Measurements from ENCODE around the gene USH2A.

Gene USH2A

GRCh38 chr1:215679231-215679630, 744.0 kb downstream of the USH2A start:
- no peak overlapping the region for H3K4me3 ChIP-seq (ENCODE audit: low read length)
- TF ChIP-seq ZNF274 (IDR thresholded peaks at IDR 0.05; ENCODE audit: low read depth, low read length) = no peak

DNA sequence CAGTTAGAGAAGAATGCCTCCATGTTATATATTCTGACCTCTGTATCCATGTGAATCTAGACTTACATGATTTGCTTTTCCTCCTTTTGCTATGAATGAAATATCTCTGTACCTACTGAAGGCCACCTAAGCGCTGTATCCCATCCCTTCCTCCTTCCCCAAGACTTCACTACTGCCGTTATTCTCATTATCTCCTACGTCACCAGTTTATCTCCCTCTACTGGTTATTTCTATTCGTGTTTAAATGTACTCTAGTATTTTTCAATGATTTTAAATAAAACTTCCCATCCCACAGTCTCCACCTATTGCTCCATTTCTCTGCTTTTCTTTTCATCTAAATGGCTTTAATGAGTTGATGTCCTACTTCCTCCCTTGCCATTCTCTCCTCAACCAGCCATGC, 746.1 kb downstream of the USH2A start:
- no peak for TF ChIP-seq ZNF274 (IDR thresholded peaks at IDR 0.05; ENCODE audit: low read depth, low read length)
- H3K4me3 ChIP-seq (ENCODE audit: low read length) = no peak overlapping the region

DNA sequence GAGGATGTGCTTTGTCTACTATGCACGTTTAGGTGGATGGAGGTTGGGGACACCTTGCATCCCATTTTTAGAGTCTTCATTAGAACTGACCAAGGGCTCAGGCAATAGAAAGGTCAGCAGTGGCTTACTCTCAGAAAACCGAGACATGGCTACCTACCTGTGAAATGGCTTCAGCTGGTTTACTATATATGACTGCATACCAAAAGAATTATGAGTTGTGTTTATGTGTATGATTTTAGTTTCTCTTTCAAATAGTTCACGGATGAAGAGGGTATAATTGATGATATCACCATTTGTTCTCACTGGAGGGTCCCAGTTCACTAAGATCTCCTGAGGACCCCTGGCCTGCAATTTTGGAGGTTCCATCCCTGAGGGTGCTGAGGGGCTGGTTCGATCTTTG, 749.3 kb downstream of the USH2A start:
- no peak for TF ChIP-seq ZNF274 (IDR thresholded peaks at IDR 0.05; ENCODE audit: low read depth, low read length)
- no peak overlapping the region for H3K4me3 ChIP-seq (ENCODE audit: low read length)

GRCh38 chr1:215672482-215672881, 750.8 kb downstream of the USH2A start:
- no peak overlapping the region for H3K4me3 ChIP-seq (ENCODE audit: low read length)
- no peak for TF ChIP-seq ZNF274 (IDR thresholded peaks at IDR 0.05; ENCODE audit: low read depth, low read length)

GRCh38 chr1:215669806-215670491, 753.3 kb downstream of the USH2A start:
- no peak for TF ChIP-seq ZNF274 (IDR thresholded peaks at IDR 0.05; ENCODE audit: low read depth, low read length)
- H3K4me3 ChIP-seq (ENCODE audit: low read length) = no peak overlapping the region

DNA sequence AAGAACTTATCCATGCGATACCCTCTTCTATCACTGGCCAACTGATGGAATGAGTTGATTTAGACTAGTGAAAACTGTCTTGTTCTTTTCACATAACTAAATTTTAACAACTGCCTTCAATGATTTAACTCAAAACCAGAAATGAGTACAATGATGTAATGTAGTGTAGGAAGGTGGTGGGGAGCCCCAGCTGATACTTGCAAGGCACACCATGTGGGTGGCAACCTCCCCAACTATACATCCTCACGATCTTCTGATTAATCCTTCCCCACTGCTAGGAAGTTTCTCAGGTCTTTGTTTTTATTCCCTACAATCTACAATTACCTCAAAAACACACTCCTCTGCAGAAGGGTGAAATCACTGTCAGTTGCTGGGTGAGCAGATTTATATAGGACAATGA, 755.5 kb downstream of the USH2A start:
- no peak overlapping the region for H3K4me3 ChIP-seq (ENCODE audit: low read length)
- TF ChIP-seq ZNF274 (IDR thresholded peaks at IDR 0.05; ENCODE audit: low read depth, low read length) = no peak

- H3K4me3 ChIP-seq (ENCODE audit: low read length) = no peak overlapping the region
- no peak for TF ChIP-seq ZNF274 (IDR thresholded peaks at IDR 0.05; ENCODE audit: low read depth, low read length)
These were observed 758.0 kb downstream of the USH2A start for GRCh38 chr1:215665215-215665614.

- TF ChIP-seq ZNF274 (IDR thresholded peaks at IDR 0.05; ENCODE audit: low read depth, low read length) = no peak
- H3K4me3 ChIP-seq (ENCODE audit: low read length) = no peak overlapping the region
These were observed 762.2 kb downstream of the USH2A start for GRCh38 chr1:215661033-215661432.

DNA sequence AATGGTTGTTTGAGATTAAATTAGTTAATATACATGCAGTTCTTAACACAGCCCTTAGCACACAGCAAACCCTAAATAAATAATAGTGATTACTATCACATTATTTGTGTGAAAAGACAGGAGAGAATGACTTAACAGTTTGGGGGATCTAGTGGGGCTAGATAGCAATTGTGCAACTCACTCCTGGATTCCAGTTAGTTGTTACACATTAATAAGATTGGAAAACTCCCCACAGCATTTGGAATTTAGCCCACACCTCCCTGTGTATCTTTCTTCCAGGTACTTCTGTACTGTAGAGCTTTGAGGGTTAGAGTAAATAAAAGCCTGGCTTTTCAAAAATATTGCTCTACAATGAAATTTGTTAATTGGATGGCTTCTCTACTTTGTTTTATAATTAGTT, 763.0 kb downstream of the USH2A start:
- no peak for TF ChIP-seq ZNF274 (IDR thresholded peaks at IDR 0.05; ENCODE audit: low read depth, low read length)
- H3K4me3 ChIP-seq (ENCODE audit: low read length) = no peak overlapping the region

DNA sequence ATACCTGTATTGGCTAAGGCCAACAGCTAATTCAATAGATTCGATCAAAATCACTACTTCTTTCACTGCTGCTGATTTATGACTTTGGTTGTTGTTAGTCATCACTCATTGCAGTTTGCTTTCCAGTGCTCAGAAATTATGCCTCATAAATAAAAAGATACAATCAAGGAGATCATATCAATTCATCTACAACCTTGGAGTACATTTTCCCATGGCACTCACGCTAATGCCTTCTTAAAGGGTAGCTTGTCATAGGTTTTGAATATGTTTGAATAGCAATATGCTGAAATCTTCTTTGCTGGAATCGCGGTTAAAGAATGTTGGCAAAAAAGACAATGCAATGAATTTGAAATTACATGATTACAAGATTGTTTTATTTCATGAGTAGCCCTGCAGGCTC, 766.2 kb downstream of the USH2A start:
- TF ChIP-seq ZNF274 (IDR thresholded peaks at IDR 0.05; ENCODE audit: low read depth, low read length) = no peak
- no peak overlapping the region for H3K4me3 ChIP-seq (ENCODE audit: low read length)

DNA sequence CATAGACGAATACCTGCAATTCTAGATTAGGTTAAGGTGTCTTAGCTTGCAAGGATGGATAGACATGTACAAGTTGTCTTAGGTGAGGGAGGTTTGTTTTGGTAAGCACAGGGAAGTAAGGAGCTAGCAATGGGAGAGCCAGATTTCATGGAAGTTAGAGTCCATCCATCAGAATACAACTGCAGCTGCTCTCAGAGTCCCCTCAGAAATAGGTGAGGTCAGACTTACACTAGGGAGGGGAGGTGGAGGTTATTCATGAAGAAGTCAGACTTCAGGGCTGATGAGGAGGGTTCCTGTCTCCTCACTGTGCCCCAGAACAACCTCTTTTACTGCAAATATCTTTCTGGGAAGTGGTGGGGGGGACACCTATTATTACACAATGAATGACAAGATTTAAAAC, 770.9 kb downstream of the USH2A start:
- no peak overlapping the region for H3K4me3 ChIP-seq (ENCODE audit: low read length)
- no peak for TF ChIP-seq ZNF274 (IDR thresholded peaks at IDR 0.05; ENCODE audit: low read depth, low read length)

DNA sequence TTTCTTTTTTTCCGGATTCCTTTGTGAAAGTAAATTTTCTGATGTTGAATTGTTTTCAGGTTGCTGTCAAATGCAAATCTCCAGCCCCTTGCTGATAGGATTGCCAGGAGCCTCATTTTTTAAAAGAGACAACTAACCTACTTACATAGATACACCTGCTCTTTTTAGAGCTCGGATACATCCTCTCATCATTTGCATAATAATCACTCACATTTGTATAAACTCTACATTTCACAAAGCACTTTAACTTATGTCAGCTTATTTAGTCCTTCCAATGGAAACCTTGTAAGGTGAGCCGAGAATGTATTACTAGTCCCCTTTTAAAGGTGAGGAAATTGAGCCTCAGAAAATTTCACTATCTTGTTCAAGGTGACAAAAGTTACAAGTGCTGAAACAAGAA, 771.4 kb downstream of the USH2A start:
- no peak overlapping the region for H3K4me3 ChIP-seq (ENCODE audit: low read length)
- TF ChIP-seq ZNF274 (IDR thresholded peaks at IDR 0.05; ENCODE audit: low read depth, low read length) = no peak

- no peak overlapping the region for H3K4me3 ChIP-seq (ENCODE audit: low read length)
- TF ChIP-seq ZNF274 (IDR thresholded peaks at IDR 0.05; ENCODE audit: low read depth, low read length) = no peak
These were observed 772.6 kb downstream of the USH2A start for GRCh38 chr1:215650446-215651149.

GRCh38 chr1:215648957-215649356, 774.3 kb downstream of the USH2A start:
- no peak overlapping the region for H3K4me3 ChIP-seq (ENCODE audit: low read length)
- no peak for TF ChIP-seq ZNF274 (IDR thresholded peaks at IDR 0.05; ENCODE audit: low read depth, low read length)

DNA sequence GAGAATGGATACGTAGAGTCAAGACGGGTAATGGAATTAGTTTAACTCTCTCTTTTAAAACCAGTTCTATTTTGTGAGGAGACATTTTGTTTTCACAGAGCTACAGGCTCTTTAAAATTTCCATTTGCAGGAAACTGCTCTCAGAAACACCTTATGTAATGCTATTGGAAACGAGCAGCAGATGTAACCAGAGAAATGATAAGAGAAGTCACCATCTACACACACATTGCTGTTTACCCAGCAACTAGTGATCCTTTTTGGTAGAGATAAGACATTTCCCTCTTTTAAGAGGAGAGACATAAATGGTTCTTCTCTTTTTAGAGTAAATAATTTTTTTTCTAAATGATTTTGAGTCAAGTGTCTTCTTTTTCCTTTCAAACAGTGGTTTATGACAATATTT, 775.5 kb downstream of the USH2A start:
- no peak overlapping the region for H3K4me3 ChIP-seq (ENCODE audit: low read length)
- no peak for TF ChIP-seq ZNF274 (IDR thresholded peaks at IDR 0.05; ENCODE audit: low read depth, low read length)

Data from GM08714 (cell line).